Fibroblast of the conjunctiva (primary cell): ENCODE results near the gene APBB2.
A peak's percentile ranks its signal among the peaks of the same experiment; 100 is the strongest.
"Not testable (repeated sequence)": the region's sequence is repeated elsewhere in the genome, so short reads cannot be mapped to it uniquely, and the experiment has no call there.

ENCODE experiments used
- DNase-seq: peaks from one replicate; pipeline ENCODE4 v3.0.0-alpha.2; 2010; ENCODE audit warnings: low read depth

The APBB2 gene

GRCh38 chr4:41156574-41156973 lies 57.8 kb downstream of the APBB2 start:
- no peak for DNase-seq

- DNase-seq = no peak
These were observed 59.0 kb downstream of the APBB2 start for GRCh38 chr4:41155194-41155830.

DNA sequence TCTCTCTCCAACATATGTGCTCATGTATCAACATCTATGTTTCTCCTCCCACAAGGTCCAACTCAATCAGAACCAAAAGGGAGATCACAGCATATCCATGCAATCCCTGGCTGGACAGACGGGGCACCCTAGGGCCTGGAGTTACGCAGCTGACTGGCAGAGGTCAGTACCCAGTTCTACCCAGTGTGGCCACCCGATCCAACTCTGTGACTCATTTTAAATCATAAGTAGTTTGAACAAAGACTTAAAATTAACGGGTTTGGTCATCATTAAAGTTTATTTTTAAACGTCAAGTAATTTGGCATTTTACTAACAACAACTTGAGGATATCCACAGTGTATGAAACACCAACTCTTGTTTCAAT lies 59.5 kb downstream of the APBB2 start:
- DNase-seq = no peak

DNA sequence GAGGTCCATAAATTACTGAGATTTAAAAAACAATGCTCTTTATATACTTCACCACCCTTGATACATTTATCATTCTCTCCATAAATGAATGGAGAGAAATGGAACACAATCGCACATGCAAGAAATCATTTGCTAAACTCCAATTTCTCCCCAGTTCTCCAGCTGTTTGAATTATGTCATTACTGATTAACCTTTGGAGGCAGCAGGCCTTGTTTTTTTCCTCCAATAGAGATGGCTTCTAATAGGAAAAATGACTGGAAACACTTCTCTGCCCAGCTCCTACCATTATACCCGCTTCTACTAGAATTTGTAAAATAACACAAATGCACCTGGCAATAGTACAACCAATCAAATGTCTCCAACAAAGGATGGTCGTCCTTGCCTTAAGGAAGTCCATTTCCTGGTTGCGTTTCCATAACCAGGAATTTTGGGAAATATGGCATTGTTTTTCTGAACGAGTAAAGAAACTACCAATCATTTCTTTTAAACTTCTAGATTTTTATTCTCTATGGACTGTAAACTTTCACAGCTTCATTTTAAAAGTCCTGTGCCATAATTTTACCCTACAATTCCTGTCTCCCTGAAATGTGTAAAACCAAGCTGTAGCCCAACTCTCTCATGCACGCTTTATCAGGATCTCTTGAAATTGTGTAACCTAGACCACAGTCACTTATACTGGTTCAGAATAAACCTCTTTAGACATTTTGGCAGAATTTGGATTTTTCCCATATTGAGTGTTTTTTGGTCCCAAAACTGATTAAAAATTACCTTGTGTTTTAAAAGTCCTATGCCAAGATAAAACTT lies 60.1 kb downstream of the APBB2 start:
- DNase-seq = no peak

- no peak for DNase-seq
These were observed 63.9 kb downstream of the APBB2 start for GRCh38 chr4:41150401-41150800.

DNA sequence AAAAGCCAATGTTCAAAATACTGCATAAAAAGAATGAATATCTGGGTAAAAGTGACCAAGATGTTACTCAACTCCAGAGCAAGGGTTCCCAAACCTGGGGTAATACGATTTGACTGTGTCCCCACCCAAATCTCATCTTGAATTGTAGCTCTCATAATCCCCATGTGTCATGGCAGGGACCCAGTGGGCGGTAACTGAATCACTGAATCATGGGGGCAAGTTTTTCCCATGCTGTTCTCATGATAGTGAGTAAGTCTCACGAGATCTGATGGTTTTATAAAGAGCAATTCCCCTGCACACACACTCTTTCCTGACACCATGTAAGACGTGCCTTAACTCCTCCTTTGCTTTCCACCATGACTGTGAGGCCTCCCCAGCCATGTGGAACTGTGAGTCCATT lies 64.8 kb downstream of the APBB2 start:
- not testable (repeated sequence) for DNase-seq

- DNase-seq = no peak
These were observed 65.4 kb downstream of the APBB2 start for GRCh38 chr4:41148931-41149330.

DNA sequence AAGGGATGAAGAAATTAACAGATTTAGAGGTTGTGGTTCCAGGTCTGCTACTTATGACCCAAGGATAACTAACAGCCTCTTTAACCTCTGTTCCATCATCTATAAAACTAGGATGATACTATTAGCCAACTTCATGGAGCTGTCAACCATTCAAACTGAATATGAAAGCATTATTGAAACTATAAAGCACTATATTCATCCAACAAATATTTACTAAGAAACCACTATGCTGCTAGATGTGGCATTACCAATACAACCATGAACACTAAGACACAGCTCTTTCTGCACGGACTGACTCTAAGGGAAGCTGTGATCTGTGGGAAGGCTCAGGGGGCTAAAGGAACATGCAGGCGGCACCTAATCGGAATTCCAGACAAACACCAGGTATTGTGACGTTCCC lies 66.0 kb downstream of the APBB2 start:
- no peak for DNase-seq

- DNase-seq = not testable (repeated sequence)
These were observed 66.8 kb downstream of the APBB2 start for GRCh38 chr4:41147570-41147969.

GRCh38 chr4:41146716-41147506 lies 67.4 kb downstream of the APBB2 start:
- DNase-seq = no peak

- no peak for DNase-seq
These were observed 68.1 kb downstream of the APBB2 start for GRCh38 chr4:41146196-41146595.

DNA sequence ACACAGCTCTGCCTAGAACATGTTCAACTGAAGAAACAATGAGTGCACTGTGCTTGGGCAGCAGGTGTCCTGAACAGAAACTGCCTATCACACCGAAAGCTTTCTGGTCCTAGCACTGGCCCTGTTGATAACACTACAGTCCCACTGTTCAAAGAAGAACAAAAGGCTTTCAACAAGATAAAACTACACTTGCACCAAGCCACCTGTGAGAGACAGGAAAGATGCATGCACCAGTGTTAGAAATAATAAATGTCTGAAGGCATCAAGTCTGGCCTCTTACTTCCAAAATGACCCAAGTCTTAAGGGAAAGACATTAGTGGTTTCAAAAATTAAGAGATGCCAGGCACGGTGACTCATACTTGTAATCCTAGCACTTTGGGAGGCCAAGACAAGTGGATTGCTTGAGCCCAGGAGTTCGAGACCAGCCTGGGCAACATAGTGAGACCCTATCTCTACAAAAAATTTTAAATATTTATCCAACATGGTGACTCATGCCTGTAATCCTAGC lies 68.7 kb downstream of the APBB2 start:
- DNase-seq = no peak

DNA sequence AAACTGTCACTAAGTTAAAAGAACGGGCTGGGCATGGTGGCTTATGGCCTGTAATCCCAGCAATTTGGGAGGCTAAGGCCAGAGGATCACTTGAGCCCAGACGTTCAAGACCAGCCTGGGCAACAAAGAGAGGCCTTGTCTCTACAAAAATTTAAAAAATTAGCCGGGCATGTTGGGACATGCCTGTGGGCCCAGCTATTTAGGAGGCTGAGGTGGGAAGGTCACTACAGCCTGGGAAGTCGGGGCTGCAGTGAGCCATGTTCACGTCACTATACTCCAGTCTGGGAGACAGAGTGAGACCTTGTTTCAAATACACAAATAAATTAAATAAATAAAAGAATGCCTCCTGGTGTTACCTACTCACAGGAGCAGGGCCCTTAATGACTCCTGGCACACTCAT lies 69.5 kb downstream of the APBB2 start:
- no peak for DNase-seq

DNA sequence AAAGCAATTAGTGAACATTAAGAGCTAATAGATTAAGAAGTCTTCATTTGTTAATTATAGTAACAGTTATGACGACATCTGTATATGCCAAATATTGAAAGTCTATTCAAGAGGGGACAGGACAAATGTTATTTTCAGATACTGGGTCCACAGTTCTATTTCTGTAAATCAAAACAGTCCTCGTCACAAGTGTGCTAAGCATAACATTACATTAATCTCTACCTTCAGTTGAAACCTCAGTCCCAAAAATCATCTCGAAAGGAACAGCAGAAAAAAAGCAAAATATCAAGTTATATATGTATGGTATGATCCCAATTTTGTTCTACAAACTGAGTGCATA lies 70.3 kb downstream of the APBB2 start:
- no peak for DNase-seq

DNA sequence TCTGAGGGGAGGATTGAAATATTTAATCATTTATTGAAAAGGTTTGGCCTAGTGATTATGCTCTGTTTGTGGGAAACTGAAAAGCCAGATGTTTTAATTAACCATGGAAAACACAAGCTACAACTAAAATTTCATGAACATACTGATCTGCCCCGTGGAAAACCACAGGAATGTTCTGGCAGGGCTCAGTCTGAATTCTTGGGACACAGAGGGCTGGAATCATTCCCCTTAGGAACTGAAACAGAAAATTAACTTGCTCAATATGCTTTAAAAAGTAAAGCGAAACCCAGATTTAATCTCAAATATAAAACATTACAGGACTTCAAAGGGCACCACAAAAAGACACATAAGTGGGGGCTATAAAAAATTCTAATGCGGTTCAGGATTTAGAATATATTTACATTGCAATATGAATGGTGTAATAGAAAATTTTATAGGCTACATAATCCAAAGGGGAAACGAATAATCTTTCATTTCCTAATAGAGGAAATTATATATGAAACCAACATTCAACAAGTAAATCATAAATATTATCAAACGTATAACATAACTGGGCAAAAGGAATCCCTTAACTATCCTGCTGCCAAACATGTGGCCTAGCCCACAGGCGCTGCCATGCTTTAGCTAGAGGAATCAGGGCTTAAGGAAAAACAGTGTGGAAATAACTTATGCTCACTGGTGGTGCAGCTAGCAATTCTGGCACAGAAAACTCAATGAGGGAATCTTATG lies 70.9 kb downstream of the APBB2 start:
- DNase-seq = peak; percentile 94

GRCh38 chr4:41142376-41143310 lies 71.7 kb downstream of the APBB2 start:
- DNase-seq = peak; percentile 61

GRCh38 chr4:41141900-41142299 lies 72.4 kb downstream of the APBB2 start:
- DNase-seq = peak; percentile 72

DNA sequence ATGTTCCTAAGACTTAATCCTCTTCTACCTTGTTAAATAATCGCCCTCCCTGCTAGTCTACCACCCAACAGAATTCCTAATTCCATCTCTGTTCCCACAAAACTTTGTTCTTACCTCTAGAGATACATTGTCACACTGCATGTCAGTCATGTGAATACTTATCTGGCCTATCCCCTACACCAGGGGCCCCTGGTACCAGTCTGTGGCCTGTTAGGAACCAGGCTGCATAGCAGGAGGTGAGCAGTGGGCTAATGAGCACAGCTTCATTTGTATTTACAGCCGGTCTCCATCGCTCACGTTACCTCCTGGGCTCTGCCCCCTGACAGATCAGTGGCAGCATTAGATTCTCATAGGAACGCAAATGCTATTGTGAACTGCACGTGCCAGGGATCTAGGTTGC lies 73.9 kb downstream of the APBB2 start:
- DNase-seq = no peak

GRCh38 chr4:41137879-41138278 lies 76.5 kb downstream of the APBB2 start:
- DNase-seq = no peak

DNA sequence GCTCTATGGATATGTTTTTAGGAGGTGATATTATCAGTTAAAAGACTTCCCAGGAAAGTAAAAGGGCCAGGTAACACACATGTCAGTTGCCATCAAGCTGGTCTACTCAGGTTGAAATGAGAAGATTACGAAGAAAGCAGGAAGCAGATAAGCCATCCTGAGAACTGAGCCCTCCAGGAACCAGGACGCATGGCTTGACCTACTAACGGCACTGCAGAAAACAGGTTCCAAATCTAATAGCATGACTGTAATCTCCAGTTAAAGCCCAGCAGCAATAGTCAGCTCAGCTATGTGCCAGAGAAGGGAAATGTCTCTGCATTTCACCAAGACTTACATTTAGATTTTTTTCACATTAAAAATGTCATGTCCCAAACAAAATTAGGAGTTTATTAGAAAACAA lies 77.9 kb downstream of the APBB2 start:
- no peak for DNase-seq

DNA sequence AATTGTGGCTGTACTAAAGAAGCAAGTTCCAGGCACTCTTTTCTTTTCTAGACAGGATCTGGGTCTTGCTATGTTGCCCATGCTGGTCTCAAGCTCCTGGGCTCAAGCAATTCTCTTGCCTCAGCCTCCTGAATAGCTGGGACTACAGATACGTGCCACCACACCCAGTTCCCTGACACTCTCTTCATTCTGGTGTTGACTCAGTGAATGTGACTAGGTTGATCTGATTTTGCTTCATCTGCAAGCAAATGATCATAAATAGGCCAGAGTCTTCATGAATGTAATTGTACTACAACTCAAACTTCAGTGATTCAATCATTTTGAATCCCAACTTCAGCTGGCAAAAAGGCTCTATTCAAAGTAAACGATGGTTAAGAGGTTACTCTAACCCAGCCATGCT lies 78.5 kb downstream of the APBB2 start:
- no peak for DNase-seq
